Activated CD8-positive, alpha-beta T cell treated with anti-CD3 and anti-CD28 coated beads for 36 hours (primary cell): ENCODE measurements around the gene DUOXA2. TPM values are rescaled to one million over a fixed set of nuclear protein-coding genes. Genes with fewer than 3 reads are reported as not detected.

Experiments
- ATAC-seq: fragments of 200-7000 bp; cut with Tn5 transposase; one replicate; pipeline ENCODE4 v1.10.0; 2021; ENCODE audit warnings: mild to moderate bottlenecking, moderate library complexity
- CTCF ChIA-PET: fragments of 350-600 bp; sonication (Branson Sonifier 250); formaldehyde crosslinking; loops from one replicate; lab custom pipeline; 2021; ENCODE audit warnings: antibody characterized with exemption; lab: Charles Lee
- POLR2A ChIA-PET: fragments of 350-600 bp; sonication (Branson Sonifier 250); formaldehyde crosslinking; loops from one replicate; lab custom pipeline; 2021; ENCODE audit warnings: antibody characterized with exemption; lab: Charles Lee
- DNase-seq: peaks from one replicate; pipeline ENCODE4 v3.0.0-alpha.2; 2020
- H3K27ac Mint-ChIP-seq: one replicate; pipeline ENCODE4 v1.8.0; 2021; ENCODE audit warnings: mild to moderate bottlenecking, mixed read lengths
- H3K27me3 Mint-ChIP-seq: one replicate; pipeline ENCODE4 v1.8.0; 2021; ENCODE audit warnings: mixed read lengths
- H3K36me3 Mint-ChIP-seq: one replicate; pipeline ENCODE4 v1.8.0; 2021; ENCODE audit warnings: low read depth, mixed read lengths
- H3K4me1 Mint-ChIP-seq: one replicate; pipeline ENCODE4 v1.8.0; 2021; ENCODE audit warnings: low read depth, mixed read lengths
- H3K4me3 Mint-ChIP-seq: one replicate; pipeline ENCODE4 v1.8.0; 2021; ENCODE audit warnings: mild to moderate bottlenecking, moderate library complexity, mixed read lengths
- H3K9me3 Mint-ChIP-seq: one replicate; pipeline ENCODE4 v1.8.0; 2021; ENCODE audit warnings: mixed read lengths
- CTCF ChIP-seq: fragments of 200-600 bp; IDR thresholded peaks from one replicate; pipeline ENCODE4 v1.8.0; 2022; ENCODE audit warnings: antibody characterized with exemption, mild to moderate bottlenecking
- intact Hi-C: fragments of 100-400 bp; cut with micrococcal nuclease; formaldehyde crosslinking; loops from one replicate; pipeline ENCODE4 v1.10.0; 2022
- total RNA-seq, 2 experiments: library from RNA; stranded (reverse); gene quantifications; one replicate each; pipeline ENCODE4 v1.2.3, GENCODE V29; 2021

The DUOXA2 gene
- total RNA-seq, 2 experiments from 2014 or later = not detected

GRCh38 chr15:45118996-45119395 is 4.9 kb downstream of the DUOXA2 start:
- ChIA-PET CTCF (interaction anchor here (0.8 to 3.9 kb wide), 22 partner anchors 8 to 475 kb away, joined by 3 to 48 read pairs (median 8); partner anchors contain the start of genes DUOX1 and DUOXA1), POLR2A (no interaction called here)
- Mint-ChIP-seq H3K27ac (no peak overlapping the region), H3K4me1 (peaks cover 25% of the 10 kb centered on the region), H3K9me3 (no peaks in the 10 kb centered on the region), H3K36me3 (no peaks in the 10 kb centered on the region), H3K27me3 (peaks cover 51% of the 10 kb centered on the region), H3K4me3 (no peak overlapping the region)
- intact Hi-C loops = no loop called here
- DNase-seq (no peak), ATAC-seq (no peak)
- TF ChIP-seq CTCF = no peak

GRCh38 chr15:45120081-45120972 is 6.2 kb downstream of the DUOXA2 start:
- Mint-ChIP-seq H3K9me3 (no peaks in the 10 kb centered on the region), H3K27ac (no peak overlapping the region), H3K27me3 (peaks cover 44% of the 10 kb centered on the region), H3K36me3 (no peaks in the 10 kb centered on the region), H3K4me3 (no peak overlapping the region), H3K4me1 (peaks cover 19% of the 10 kb centered on the region)
- ChIA-PET CTCF (interaction anchor here (1.4 kb wide), 1 partner anchor 11 kb away, joined by 4 read pairs; no protein-coding TSS in a partner anchor), POLR2A (no interaction called here)
- no peak for ATAC-seq
- no peak for TF ChIP-seq CTCF
- intact Hi-C loops = no loop called here
- no peak for DNase-seq

GRCh38 chr15:45121020-45121419 is 6.9 kb downstream of the DUOXA2 start:
- Mint-ChIP-seq H3K36me3 (no peaks in the 10 kb centered on the region), H3K27me3 (peaks cover 44% of the 10 kb centered on the region), H3K4me1 (peaks cover 16% of the 10 kb centered on the region), H3K9me3 (no peaks in the 10 kb centered on the region), H3K4me3 (no peak overlapping the region), H3K27ac (no peak overlapping the region)
- TF ChIP-seq CTCF = no peak
- DNase-seq = no peak
- CTCF ChIA-PET = interaction anchor here (1.4 kb wide), 1 partner anchor 11 kb away, joined by 4 read pairs; no protein-coding TSS in a partner anchor
- ATAC-seq = no peak
- intact Hi-C loops = no loop called here
- POLR2A ChIA-PET = no interaction called here

DNA sequence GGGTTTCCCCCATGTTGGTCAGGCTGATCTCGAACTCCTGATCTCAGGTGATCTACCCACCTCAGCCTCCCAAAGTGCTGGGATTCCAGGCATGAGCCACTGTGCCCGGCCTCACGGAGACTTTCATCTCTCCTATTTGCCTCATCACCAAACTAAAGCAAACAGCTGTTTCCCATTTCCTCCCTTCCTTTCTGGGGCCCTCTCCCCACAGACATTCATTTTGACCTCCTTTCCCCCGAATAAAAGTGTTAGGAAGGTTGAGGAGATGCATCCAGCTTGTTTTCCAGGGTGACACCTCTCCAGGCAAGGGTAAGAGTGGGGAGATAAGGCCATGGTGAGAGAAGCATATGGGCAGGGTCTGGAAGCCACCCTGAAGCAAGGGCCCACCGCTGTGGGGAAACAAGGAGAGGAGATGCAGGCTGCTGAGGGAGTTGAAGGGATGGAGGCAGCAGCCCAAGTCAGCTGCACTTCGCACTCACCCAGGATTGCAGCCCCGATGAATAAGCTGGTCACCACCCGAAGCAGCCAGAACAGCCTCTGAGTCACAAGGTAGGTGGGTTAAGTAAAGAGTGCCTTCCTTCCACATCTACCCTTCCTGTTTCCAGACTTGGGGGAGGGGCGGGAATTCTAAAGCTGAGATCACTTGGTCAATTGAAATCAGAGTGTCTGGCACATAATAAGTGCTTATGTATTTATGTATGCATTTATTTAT is 7.7 kb downstream of the DUOXA2 start:
- Mint-ChIP-seq H3K27ac (no peak overlapping the region), H3K4me3 (no peak overlapping the region), H3K36me3 (no peaks in the 10 kb centered on the region), H3K4me1 (peaks cover 10% of the 10 kb centered on the region), H3K9me3 (no peaks in the 10 kb centered on the region), H3K27me3 (peaks cover 42% of the 10 kb centered on the region)
- ATAC-seq = no peak
- intact Hi-C loops = no loop called here
- POLR2A ChIA-PET = no interaction called here
- no peak for DNase-seq
- CTCF ChIA-PET = interaction anchor here (1.4 kb wide), 1 partner anchor 12 kb away, joined by 4 read pairs; no protein-coding TSS in a partner anchor
- TF ChIP-seq CTCF = no peak
